H9 (cell line): Measurements from ENCODE around the gene TNFRSF21. TPM values are rescaled to one million over a fixed set of nuclear protein-coding genes. Genes with fewer than 3 reads are reported as not detected.

Experiments used
- DNase-seq: peaks from one replicate; pipeline ENCODE4 v3.0.0-alpha.2; 2017
- H2AFZ ChIP-seq: one replicate; pipeline ENCODE4 v1.6.1; 2013; ENCODE audit warnings: mild to moderate bottlenecking, low read length, control low read depth, moderate library complexity
- H2AK5ac ChIP-seq: 2 replicates; pipeline ENCODE4 v1.6.1; 2013; ENCODE audit warnings: low read length, control low read depth, mixed read lengths; ENCODE audit not compliant: insufficient read length
- H2BK120ac ChIP-seq: one replicate; pipeline ENCODE4 v1.6.1; 2013; ENCODE audit warnings: low read depth, mild to moderate bottlenecking, low read length, control low read depth, inconsistent platforms; ENCODE audit not compliant: poor library complexity, severe bottlenecking
- H2BK12ac ChIP-seq: 2 replicates; pipeline ENCODE4 v1.6.1; 2013; ENCODE audit warnings: low read length, control low read depth, mixed read lengths, low read depth; ENCODE audit not compliant: insufficient read length
- H2BK15ac ChIP-seq: 2 replicates; pipeline ENCODE4 v1.6.1; 2013; ENCODE audit warnings: low read depth, low read length, control low read depth
- H2BK20ac ChIP-seq: one replicate; pipeline ENCODE4 v1.6.1; 2013; ENCODE audit warnings: low read depth, mild to moderate bottlenecking, low read length, control low read depth, inconsistent platforms; ENCODE audit not compliant: poor library complexity, severe bottlenecking
- H2BK5ac ChIP-seq: 2 replicates; pipeline ENCODE4 v1.6.1; 2013; ENCODE audit warnings: low read length, control low read depth, mixed read lengths; ENCODE audit not compliant: insufficient read length
- H3K14ac ChIP-seq: 2 replicates; pipeline ENCODE4 v1.6.1; 2013; ENCODE audit warnings: low read length, control low read depth; ENCODE audit not compliant: insufficient read depth
- H3K18ac ChIP-seq: 2 replicates; pipeline ENCODE4 v1.6.1; 2013; ENCODE audit warnings: low read depth, mild to moderate bottlenecking, mixed read lengths, low read length, control low read depth; ENCODE audit not compliant: insufficient read length
- H3K23ac ChIP-seq: 2 replicates; pipeline ENCODE4 v1.6.1; 2013; ENCODE audit warnings: low read length, control low read depth, mixed read lengths, low read depth; ENCODE audit not compliant: insufficient read length
- H3K23me2 ChIP-seq: 2 replicates; pipeline ENCODE4 v1.6.1; 2013; ENCODE audit warnings: low read depth, mild to moderate bottlenecking, mixed read lengths, low read length, control low read depth; ENCODE audit not compliant: insufficient read length, poor library complexity, severe bottlenecking
- H3K27ac ChIP-seq: 2 replicates; pipeline ENCODE4 v1.5.1; 2013; ENCODE audit warnings: low read length, control low read depth, mixed read lengths, low read depth; ENCODE audit not compliant: insufficient read length
- H3K27me3 ChIP-seq: 2 replicates; pipeline ENCODE4 v1.6.1; 2013; ENCODE audit warnings: low read length, control low read depth, inconsistent platforms; ENCODE audit not compliant: insufficient read depth
- H3K4ac ChIP-seq: 2 replicates; pipeline ENCODE4 v1.6.1; 2013; ENCODE audit warnings: low read depth, mild to moderate bottlenecking, control low read depth, inconsistent platforms, low read length, moderate library complexity
- H3K4me1 ChIP-seq: 2 replicates; pipeline ENCODE4 v1.6.1; 2013; ENCODE audit warnings: low read length, control low read depth, inconsistent platforms; ENCODE audit not compliant: insufficient read depth
- H3K4me2 ChIP-seq: 2 replicates; pipeline ENCODE4 v1.6.1; 2013; ENCODE audit warnings: low read length, control low read depth, mixed read lengths; ENCODE audit not compliant: insufficient read length, insufficient read depth
- H3K56ac ChIP-seq: 2 replicates; pipeline ENCODE4 v1.6.1; 2013; ENCODE audit warnings: low read depth, mild to moderate bottlenecking, mixed read lengths, low read length, control low read depth; ENCODE audit not compliant: insufficient read length
- H3K79me1 ChIP-seq: 2 replicates; pipeline ENCODE4 v1.6.1; 2013; ENCODE audit warnings: low read depth, mild to moderate bottlenecking, moderate library complexity, low read length, control low read depth, inconsistent platforms; ENCODE audit not compliant: insufficient read depth, poor library complexity, severe bottlenecking
- H3K79me2 ChIP-seq: 2 replicates; pipeline ENCODE4 v1.6.1; 2013; ENCODE audit warnings: low read length, control low read depth, inconsistent platforms; ENCODE audit not compliant: insufficient read depth
- H3K9ac ChIP-seq: 2 replicates; pipeline ENCODE4 v1.6.1; 2013; ENCODE audit warnings: low read length, control low read depth, mixed read lengths; ENCODE audit not compliant: insufficient read length; ENCODE audit errors: extremely low read depth
- H3K9me3 ChIP-seq: one replicate; pipeline ENCODE4 v1.6.1; 2013; ENCODE audit warnings: low read depth, low read length, inconsistent platforms; ENCODE audit not compliant: control insufficient read depth
- H3T11ph ChIP-seq: one replicate; pipeline ENCODE4 v1.6.1; 2013; ENCODE audit warnings: mild to moderate bottlenecking, low read length, control low read depth, inconsistent platforms
- H4K20me1 ChIP-seq: one replicate; pipeline ENCODE4 v1.6.1; 2013; ENCODE audit not compliant: control insufficient read depth, insufficient read length, insufficient read depth
- H4K5ac ChIP-seq: 2 replicates; pipeline ENCODE4 v1.6.1; 2013; ENCODE audit warnings: low read depth, mild to moderate bottlenecking, mixed read lengths, low read length, control low read depth; ENCODE audit not compliant: insufficient read length
- H4K8ac ChIP-seq: replicated peaks from 2 replicates; pipeline ENCODE4 v1.6.1; 2013; ENCODE audit warnings: low read length, control low read depth, mixed read lengths, low read depth; ENCODE audit not compliant: insufficient read length
- H4K91ac ChIP-seq: 2 replicates; pipeline ENCODE4 v1.6.1; 2013; ENCODE audit warnings: low read depth, mild to moderate bottlenecking, moderate library complexity, mixed read lengths, low read length, control low read depth; ENCODE audit not compliant: insufficient read length
- H3K27ac Mint-ChIP-seq, 3 experiments: 2 replicates in 2 of 3; 3 replicates in 1 of 3; pipeline ENCODE4 v1.8.0; 2020 to 2021; ENCODE audit warnings: mixed read lengths in 3 of 3, mild to moderate bottlenecking in 1 of 3, moderate library complexity in 1 of 3
- H3K27me3 Mint-ChIP-seq: 2 replicates; pipeline ENCODE4 v1.8.0; 2021; ENCODE audit warnings: low read depth, mild to moderate bottlenecking, moderate library complexity, mixed read lengths
- H3K36me3 Mint-ChIP-seq, 3 experiments: 2 replicates in 2 of 3; 3 replicates in 1 of 3; pipeline ENCODE4 v1.8.0; 2020 to 2021; ENCODE audit warnings: low read depth in 3 of 3, mixed read lengths in 3 of 3; ENCODE audit not compliant: insufficient read depth in 1 of 3
- H3K4me1 Mint-ChIP-seq, 2 experiments: 2 replicates each; pipeline ENCODE4 v1.8.0; 2020; ENCODE audit warnings: mixed read lengths in 2 of 2
- H3K4me3 Mint-ChIP-seq, 2 experiments: 2 replicates in 1 of 2; 3 replicates in 1 of 2; pipeline ENCODE4 v1.8.0; 2020 to 2021; ENCODE audit warnings: mild to moderate bottlenecking in 2 of 2, mixed read lengths in 2 of 2, moderate library complexity in 1 of 2
- H3K9me3 Mint-ChIP-seq, 2 experiments: 2 replicates in 1 of 2; 3 replicates in 1 of 2; pipeline ENCODE4 v1.8.0; 2020; ENCODE audit warnings: mild to moderate bottlenecking in 2 of 2, mixed read lengths in 2 of 2, moderate library complexity in 1 of 2
- WGBS: extraction: QIAGEN DNeasy Blood & Tissue Kit; methylation state at CpG from one replicate; pipeline ENCODE4 v1.1.7; 2013; ENCODE audit warnings: missing lambda C conversion rate, low lambda C conversion rate, mixed read lengths; ENCODE audit not compliant: insufficient read length; ENCODE audit errors: extremely low coverage; 5-methylcytosine and 5-hydroxymethylcytosine counted together
- total RNA-seq: library from RNA; stranded (reverse); gene quantifications from 2 replicates; pipeline ENCODE4 v1.2.1, GENCODE V29; 2021
- TF ChIP-seq, protein P1 (sequence below): fragments of 200-600 bp; sonication (generic); conservative IDR thresholded peaks from 3 replicates; pipeline ENCODE4 v1.8.0; 2021; ENCODE audit warnings: antibody characterized with exemption, mild to moderate bottlenecking

Gene TNFRSF21
- total RNA-seq, 1 experiment from 2014 or later = 39.1 TPM

DNA sequence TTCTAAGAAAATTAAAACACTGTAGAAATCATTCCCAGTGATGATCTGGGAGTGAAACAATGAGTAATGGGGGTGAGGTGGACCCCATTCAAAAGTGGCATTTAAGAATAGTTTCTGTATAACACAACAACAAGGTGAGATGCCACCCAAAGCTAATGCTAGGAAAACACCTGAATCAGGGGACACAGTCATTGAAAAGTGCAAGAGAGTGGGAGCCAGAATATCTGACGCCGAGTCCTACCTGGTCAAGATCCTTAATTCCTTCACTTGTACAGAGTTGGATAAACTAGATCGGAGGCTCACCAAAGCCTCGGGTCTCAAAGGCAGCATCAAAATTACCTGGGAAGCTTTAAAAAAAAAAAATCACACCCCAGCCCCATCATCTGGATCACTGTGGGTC is 17.7 kb downstream of the TNFRSF21 start:
- H4K8ac ChIP-seq = no peak overlapping the region
- no peaks in the 10 kb centered on the region for H4K20me1 ChIP-seq
- no peaks in the 10 kb centered on the region for H3K27me3 ChIP-seq
- no peaks in the 10 kb centered on the region for H3K79me1 ChIP-seq
- no peak overlapping the region for H2BK120ac ChIP-seq
- peaks cover 0 to 9% (median 0%) of the 10 kb centered on the region in 3 experiments; a peak in 2 of 7 replicates for H3K36me3 Mint-ChIP-seq
- H2BK20ac ChIP-seq = no peak overlapping the region
- H3K27ac ChIP-seq = no peak overlapping the region
- H3K9me3 Mint-ChIP-seq = no peaks in the 10 kb centered on the region
- H3K14ac ChIP-seq = no peak overlapping the region
- no peak overlapping the region for H2AFZ ChIP-seq
- H3K27ac Mint-ChIP-seq = no peak overlapping the region; a peak in 1 of 7 replicates
- no peak overlapping the region for H3K56ac ChIP-seq
- no peak overlapping the region for H2BK15ac ChIP-seq
- no peaks in the 10 kb centered on the region for H3K27me3 Mint-ChIP-seq
- H3K18ac ChIP-seq = no peak overlapping the region
- H3T11ph ChIP-seq = no peak overlapping the region
- H3K23ac ChIP-seq = no peak overlapping the region
- H4K5ac ChIP-seq = no peak overlapping the region
- no peaks in the 10 kb centered on the region for H3K9me3 ChIP-seq
- H3K4me3 Mint-ChIP-seq = no peak overlapping the region
- no peak overlapping the region for H2BK12ac ChIP-seq
- no peak overlapping the region for H4K91ac ChIP-seq
- TF ChIP-seq, protein P1, sequence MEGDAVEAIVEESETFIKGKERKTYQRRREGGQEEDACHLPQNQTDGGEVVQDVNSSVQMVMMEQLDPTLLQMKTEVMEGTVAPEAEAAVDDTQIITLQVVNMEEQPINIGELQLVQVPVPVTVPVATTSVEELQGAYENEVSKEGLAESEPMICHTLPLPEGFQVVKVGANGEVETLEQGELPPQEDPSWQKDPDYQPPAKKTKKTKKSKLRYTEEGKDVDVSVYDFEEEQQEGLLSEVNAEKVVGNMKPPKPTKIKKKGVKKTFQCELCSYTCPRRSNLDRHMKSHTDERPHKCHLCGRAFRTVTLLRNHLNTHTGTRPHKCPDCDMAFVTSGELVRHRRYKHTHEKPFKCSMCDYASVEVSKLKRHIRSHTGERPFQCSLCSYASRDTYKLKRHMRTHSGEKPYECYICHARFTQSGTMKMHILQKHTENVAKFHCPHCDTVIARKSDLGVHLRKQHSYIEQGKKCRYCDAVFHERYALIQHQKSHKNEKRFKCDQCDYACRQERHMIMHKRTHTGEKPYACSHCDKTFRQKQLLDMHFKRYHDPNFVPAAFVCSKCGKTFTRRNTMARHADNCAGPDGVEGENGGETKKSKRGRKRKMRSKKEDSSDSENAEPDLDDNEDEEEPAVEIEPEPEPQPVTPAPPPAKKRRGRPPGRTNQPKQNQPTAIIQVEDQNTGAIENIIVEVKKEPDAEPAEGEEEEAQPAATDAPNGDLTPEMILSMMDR = no peak
- DNase-seq = no peak
- H3K4me1 ChIP-seq = peaks cover 14% of the 10 kb centered on the region; the same call in 1 of the 2 replicates
- no peak overlapping the region for H3K9ac ChIP-seq
- no CpG with 5 or more reads among the region's 4 CpGs for WGBS
- H2BK5ac ChIP-seq = no peak overlapping the region
- H3K23me2 ChIP-seq = no peaks in the 10 kb centered on the region
- peaks cover 60 to 68% of the 10 kb centered on the region in 2 experiments for H3K4me1 Mint-ChIP-seq
- H3K79me2 ChIP-seq = peaks cover 31% of the 10 kb centered on the region; the same call in 1 of the 2 replicates
- no peak overlapping the region for H2AK5ac ChIP-seq
- no peak overlapping the region for H3K4me2 ChIP-seq
- no peak overlapping the region for H3K4ac ChIP-seq
